ENCODE data around the gene SH2B2.
A peak's percentile ranks its signal among the peaks of the same experiment; 100 is the strongest.
"Not testable (repeated sequence)": the region's sequence is repeated elsewhere in the genome, so short reads cannot be mapped to it uniquely, and the experiment has no call there.

SH2B2 gene

DNA sequence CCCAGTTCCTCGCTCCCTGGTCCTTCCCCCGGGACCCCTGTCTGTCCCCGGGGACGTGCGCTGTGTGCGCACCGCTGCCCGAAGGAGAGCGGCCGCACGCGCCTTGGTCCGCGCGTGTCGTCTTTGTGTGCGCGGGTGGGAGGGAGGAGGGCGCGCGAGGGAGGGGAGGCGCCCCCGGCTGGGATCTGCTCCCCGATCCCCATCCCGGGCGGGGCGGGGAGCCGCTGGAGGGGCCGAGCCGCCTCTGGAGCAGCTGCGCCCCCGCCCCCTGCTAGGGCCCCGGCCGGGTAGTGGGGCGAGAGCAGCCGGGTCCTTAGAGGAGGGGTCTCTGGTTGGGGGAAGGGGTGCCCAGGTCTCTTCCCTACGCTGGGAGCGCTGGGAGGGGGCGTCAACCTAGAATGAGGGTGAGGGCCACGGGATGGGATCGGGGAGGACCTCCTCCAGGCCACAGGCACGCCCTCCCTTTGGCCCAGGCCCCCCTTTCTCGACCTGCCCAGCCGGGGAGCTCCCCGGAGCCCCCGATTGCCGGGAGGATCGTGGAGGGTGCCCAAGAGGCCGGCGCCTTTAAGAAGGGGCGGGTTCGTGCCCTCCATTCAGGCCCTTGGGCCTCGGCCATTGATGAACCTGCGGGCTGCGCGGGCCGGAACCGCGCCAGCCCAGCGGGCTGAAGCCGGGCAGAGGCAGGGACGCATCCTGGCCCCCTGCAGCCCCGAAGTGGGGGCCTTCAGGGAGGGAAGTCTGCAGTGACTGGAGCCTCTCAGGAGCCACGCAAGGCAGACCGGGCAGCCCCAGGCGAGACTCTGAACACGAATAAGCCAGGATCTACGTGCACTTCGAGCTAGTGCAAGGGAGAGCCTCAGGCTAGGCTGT lies 678 bp downstream of the SH2B2 start:
- peak; percentile 62 for DNase-seq (ENCODE audit: low read depth)

GRCh38 chr7:102287981-102288278 lies 1.3 kb downstream of the SH2B2 start:
- no peak for DNase-seq (ENCODE audit: low read depth)

DNA sequence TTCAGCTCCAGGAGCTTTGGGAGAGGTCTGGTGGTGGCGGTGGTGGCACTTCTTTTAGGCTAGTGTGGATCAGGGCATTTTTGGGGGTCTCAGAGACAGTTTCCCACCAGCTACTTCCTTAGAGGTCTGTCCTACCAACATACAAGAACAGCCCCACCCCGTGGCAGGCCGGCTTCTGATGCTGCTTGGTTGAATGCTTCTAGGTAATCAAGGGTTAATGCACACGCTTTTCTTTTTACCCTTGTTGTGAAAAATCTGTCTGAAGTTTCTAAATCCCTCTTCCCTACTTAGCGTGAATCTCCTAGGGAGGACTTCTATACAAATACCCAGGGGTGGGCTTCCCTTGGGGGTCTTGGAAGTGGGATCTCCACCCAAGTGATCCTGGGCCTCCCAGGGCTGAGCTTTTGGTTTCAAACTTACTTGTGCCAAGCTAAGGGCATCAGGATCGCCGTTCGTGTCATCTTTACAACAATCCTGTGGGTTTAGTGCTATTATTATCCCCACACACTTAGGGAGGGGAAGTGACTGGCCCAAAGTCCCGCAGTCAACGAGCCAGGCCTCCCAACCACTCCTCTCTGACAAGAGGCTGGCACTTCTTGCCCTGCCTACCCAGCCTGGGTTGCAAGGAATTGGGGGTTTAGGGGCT lies 1.7 kb downstream of the SH2B2 start:
- peak; percentile 22 for DNase-seq (ENCODE audit: low read depth)

- no peak for DNase-seq (ENCODE audit: low read depth)
These were observed 2.4 kb downstream of the SH2B2 start for GRCh38 chr7:102289057-102289456.

DNA sequence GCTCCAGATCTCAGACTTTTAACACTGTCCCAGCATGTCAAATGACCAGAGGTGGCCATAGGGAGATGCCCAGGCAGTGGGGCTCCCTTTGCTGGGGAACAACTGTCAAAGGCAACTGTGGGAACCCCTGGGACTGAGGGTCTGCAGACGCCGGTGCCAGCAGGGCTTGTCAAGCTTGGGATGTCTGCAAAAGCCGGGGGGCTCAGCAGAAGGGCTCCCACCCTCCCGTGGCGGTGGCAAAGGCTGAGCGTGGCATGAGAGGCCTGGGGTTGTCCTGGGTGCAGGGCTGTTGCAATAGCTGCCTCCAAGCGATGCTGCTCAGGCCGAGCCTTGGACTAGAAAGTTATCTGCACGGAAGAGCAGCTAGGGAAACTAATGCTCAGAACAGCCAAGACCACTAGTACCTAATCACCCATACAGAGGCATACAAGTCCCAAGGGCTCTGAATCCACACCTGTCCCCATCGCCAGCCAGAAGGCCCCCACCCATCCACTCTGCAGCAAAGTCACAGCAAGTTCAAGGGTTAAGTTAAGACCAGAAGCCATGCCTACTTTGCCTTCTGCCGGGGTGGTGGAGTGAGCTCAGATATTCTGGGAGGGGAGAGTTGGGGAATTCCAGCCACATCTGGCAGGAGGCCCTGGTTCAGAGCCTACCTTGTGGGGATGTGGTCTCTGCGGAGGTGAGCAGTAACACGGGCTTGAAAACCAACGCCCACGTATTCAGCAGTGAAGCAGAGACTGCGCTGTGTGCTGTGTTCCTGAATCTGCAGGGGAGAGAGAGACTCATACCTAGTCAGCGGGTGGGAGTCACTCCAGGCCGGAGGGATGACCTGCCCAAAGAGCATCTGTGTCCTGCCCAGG lies 4.6 kb downstream of the SH2B2 start:
- no peak for DNase-seq (ENCODE audit: low read depth)

DNA sequence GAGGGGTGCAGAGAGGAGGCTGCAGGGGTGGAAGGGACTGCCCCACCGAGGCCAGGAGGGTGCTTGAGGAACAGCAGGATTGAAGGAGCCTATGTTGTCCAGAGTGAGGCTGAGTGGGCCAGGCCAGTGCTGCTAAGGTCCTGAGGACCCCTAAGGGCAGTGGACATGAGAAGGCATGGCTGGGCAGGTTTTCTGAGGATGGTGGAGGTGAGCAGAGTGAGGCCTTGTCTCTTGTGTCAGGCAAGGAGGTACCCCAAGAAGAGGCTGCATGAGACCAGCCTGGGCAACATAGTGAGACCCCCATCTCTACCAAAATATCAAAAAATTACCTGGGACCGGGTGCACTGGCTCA lies 5.2 kb downstream of the SH2B2 start:
- no peak for DNase-seq (ENCODE audit: low read depth)

- DNase-seq (ENCODE audit: low read depth), result no peak
These were observed 6.4 kb downstream of the SH2B2 start for GRCh38 chr7:102292813-102293798.

DNA sequence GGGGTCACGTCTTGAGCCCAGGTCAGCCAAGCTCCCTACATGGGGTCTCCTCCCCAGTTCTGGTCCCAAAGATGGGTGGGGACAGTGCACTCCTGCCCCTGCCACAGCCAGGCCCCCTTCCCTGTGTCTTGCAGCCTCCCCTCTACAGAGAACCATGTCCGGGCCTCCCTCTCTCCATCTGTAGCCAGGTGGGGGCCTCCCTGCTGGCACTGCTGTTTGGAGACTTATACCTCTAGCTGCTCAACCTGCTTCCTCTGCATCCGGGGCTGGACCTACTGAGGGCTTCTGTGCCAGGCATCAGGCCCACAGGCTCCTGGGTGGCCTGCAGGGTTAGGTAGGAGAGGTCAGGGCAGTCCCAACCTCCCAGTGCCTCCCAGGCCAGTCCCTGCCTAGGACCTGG lies 7.9 kb downstream of the SH2B2 start:
- no peak for DNase-seq (ENCODE audit: low read depth)

GRCh38 chr7:102295346-102296178 lies 8.9 kb downstream of the SH2B2 start:
- DNase-seq (ENCODE audit: low read depth), result no peak

DNA sequence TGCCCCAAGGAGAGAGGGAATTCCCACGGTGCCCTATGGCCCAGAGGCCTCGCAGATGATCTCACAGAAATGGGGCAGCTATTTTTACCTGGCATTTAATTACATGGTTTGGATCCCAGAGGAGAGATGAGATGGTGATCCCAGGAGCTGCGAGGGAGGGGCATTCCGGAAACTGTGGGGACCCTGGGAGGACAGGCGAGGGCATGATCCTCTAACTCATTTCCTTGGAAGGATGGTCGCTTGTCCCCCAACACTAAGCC lies 9.4 kb downstream of the SH2B2 start:
- DNase-seq (ENCODE audit: low read depth), result no peak

- no peak for DNase-seq (ENCODE audit: low read depth)
These were observed 9.8 kb downstream of the SH2B2 start for GRCh38 chr7:102296514-102296913.

DNA sequence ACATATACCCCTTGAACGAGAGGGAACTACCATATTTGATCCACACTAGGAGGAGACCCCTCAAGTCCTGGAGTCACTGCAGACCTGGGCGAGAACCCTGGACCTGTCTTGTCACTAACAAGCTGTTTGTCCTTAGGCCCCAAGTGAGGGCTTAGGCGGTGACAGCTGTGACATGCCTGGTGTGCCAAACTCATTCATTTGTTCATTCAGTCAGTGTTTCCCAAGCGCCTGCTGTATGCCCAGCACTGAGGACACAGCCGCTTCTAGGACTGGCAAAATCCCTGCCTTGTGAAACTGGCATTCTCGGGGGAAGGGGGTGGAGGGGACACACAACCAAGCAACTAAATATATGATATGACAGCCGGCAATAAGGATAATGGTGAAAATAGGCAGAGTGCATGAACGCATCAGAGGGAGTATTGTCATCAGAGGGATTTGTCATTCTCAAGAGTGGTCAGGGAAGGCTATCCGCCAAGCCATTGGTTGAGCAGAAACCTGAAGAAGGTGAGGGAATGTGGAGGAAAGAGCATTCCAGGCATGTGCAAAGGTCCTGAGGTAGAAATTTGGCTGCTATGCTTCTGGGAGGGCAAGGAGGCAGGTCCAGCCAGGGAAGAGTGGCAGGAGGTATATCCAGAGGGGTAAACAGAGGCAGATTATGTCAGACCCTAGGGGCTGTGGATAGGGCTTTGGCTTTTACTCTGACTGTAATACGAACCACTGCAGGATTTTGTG lies 11.0 kb downstream of the SH2B2 start:
- no peak for DNase-seq (ENCODE audit: low read depth)

DNA sequence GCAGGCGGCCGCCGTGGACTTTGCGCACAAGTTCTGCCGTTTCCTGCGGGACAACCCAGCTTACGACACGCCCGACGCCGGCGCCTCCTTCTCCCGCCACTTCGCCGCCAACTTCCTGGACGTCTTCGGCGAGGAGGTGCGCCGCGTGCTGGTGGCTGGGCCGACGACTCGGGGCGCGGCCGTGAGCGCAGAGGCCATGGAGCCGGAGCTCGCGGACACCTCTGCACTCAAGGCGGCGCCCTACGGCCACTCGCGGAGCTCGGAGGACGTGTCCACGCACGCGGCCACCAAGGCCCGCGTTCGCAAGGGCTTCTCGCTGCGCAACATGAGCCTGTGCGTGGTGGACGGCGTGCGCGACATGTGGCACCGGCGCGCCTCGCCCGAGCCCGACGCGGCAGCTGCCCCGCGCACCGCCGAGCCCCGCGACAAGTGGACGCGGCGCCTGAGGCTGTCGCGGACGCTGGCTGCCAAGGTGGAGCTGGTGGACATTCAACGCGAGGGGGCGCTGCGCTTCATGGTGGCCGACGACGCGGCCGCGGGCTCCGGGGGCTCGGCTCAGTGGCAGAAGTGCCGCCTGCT lies 14.1 kb downstream of the SH2B2 start:
- no peak for DNase-seq (ENCODE audit: low read depth)

- DNase-seq (ENCODE audit: low read depth), result not testable (repeated sequence)
These were observed 14.7 kb downstream of the SH2B2 start for GRCh38 chr7:102301367-102301766.

DNA sequence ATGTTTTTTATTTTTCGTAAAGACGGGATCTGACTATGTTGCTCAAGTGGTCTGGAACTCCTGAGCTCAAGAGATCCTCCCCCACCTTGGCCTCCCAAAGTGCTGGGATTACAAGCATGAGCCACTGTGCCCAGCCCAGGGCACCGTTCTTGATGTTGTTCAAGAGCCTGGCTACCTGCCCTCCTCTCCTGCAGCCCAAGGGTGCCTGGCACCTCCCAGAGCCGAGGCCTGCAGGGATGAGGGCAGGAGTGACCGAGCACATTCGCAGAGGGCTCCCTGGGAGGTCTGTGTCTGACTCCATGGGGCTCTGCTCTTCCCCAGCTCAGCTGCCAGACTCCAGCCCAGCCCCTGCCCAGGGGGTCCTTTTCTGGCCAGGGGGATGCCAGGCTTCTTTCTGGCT lies 15.4 kb downstream of the SH2B2 start:
- no peak for DNase-seq (ENCODE audit: low read depth)

- no peak for DNase-seq (ENCODE audit: low read depth)
These were observed 17.2 kb downstream of the SH2B2 start for GRCh38 chr7:102303669-102304422.

DNA sequence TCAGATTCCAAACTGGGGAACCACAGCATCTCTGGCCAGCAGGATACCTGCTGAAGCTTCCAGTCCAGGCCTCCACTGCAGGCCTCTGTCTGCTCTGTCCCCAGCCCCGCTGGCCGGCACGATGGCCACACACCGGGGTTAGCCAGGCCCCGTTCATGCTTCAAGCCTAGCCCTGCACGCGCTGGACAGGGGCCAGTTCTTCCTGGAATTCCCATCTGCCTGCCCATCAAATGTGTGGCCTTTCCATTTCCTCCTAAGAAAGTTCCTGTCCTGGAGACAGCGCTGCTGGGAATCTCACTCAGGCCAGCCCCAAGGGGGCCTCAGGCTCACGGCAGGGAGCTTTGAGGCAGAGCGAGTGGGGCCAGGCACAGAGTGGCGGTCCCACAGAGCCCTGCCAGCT lies 18.0 kb downstream of the SH2B2 start:
- DNase-seq (ENCODE audit: low read depth), result no peak

DNA sequence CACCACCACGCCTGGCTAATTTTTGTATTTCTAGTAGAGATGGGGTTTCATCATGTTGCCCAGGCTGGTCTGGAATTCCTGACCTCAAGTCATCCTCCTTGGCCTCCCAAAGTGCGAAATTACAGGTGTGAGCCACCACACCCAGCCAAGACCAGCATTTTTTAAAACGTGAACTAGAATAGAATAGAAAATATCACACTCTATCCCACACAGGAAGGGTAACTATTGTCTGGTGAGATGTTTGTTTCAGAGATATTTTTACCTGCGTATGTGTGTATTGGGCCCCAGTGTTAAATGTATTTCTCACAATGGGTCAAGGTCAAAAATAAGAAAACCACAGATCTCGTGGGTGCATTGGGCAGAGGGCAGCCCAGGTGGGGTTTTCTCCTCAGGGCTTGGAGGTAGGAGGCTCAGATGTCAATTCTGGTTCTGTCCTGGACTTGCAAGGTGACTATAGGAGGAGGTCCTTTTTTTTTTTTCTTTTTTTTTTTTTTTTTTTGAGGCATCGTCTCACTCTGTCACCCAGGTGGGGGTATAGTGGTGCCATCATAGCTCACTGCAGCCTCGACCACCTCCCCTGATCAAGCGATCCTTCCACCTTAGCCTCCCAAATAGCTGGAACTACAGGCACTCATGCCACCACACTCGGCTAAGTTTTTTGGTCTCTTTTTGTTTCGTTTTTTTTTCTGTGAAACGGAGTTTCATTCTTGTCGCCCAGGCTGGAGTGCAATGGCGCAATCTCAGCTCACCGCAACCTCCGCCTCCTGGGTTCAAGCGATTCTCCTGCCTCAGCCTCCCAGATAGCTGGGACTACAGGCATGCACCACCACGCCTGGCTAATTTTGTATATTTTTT lies 19.0 kb downstream of the SH2B2 start:
- no peak for DNase-seq (ENCODE audit: low read depth)
